MM.1S (cell line): ENCODE results near the gene YWHAE.

ENCODE experiments used
- CTCF ChIP-seq: fragments of 300-600 bp; sonication (generic); IDR thresholded peaks from 2 replicates; pipeline ENCODE4 v1.5.1; 2016; ENCODE audit warnings: antibody characterized with exemption, low read length, mixed read lengths
- EZH2 ChIP-seq: fragments of 300-600 bp; sonication (generic); optimal IDR thresholded peaks from 2 replicates; pipeline ENCODE3; 2017; ENCODE audit warnings: low read depth, mild to moderate bottlenecking, antibody characterized with exemption, low read length, mixed read lengths

- TF ChIP-seq CTCF: no peak
- no peak for TF ChIP-seq EZH2
These were observed 32.7 kb downstream of the YWHAE start for GRCh38 chr17:1367351-1367745.
